ENCODE results near the gene RICTOR.
"Not testable (repeated sequence)": the region's sequence is repeated elsewhere in the genome, so short reads cannot be mapped to it uniquely, and the experiment has no call there.

The RICTOR gene

DNA sequence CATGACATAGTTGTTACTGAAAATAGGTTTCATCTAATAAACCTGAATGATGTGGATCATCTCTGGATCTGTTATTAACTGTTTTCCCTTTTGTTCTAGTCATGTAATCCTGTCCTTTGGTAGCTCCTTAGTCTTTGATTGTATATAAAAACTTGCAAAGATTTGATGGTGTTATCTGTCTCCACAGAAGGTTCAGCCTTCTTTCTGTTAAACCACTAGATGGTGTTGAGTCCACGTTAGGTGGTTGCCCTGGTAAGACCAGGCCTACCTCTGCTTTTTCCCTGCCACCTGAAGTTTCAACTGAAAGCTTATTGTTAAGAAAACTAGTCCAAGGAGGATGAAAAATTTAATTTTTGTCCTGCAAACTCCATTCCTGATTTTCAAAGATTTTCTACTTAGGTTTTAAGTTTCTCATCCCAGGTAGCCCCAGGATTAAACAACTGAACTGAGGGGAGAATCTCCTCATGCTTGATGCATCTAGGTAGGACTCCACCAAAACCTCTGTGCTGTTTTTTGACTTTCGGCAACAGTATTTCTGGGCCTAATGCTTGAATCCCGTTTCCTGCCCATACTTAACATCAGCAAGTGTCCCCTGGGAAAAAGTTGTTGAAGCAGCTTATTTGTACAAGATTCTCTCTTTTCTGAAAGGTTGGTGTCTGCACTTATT lies 68.5 kb downstream of the RICTOR start:
- no peak for DNase-seq

DNA sequence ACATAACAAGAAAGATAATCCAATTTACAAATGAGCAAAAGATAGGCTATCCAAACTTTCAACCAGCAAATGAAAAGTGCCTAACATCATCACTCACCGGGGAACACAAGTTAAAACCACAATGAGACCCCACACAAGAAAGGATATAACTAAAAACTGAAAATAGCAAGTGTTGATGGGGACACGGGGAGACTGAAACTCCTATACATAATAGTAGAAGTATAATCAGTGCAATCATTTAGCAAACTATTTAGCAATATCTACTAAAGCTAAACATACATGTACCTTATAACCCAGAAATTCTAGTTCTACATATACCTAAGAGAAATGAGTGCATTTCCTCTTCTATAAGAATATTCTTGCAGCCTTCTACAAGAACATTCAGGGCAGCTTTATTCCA lies 72.5 kb downstream of the RICTOR start:
- no peak for DNase-seq

DNA sequence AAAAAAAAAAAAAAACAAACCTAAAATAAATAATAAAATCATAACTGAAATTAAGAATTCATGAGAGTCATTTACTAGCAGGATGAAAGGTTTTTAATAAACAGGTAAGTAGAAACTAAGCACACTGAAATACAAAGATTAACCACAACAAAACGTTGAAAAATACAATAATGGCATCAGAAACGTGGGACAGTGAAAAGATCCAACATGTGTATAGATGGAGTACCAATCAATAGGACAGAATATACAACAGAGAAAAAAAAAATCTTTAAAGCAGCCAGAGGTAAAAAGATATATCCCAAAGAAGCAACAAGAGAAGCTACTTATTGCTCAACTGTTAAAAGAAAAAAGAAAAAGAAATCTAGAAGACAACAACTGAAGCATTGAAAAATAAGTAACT lies 75.2 kb downstream of the RICTOR start:
- no peak for DNase-seq

DNA sequence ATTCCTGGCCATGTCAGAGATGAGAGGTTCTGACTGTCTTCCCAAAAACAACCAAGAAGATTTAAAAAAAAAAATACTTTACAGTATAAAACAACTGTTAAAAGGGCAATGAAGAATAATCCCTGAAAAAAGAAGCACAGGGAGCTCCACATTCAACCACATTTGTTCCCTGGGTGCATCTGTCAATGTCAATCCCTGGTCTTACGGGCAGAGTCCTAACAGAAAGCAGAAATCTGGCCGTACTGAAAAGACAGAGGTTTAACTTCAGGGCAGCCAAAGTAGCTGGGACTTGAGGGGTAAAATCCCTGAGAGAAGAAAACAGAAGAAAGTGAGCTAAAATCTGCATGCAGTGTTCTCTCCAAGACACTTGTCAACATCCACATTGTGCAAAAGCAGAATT lies 76.6 kb downstream of the RICTOR start:
- DNase-seq = no peak

DNA sequence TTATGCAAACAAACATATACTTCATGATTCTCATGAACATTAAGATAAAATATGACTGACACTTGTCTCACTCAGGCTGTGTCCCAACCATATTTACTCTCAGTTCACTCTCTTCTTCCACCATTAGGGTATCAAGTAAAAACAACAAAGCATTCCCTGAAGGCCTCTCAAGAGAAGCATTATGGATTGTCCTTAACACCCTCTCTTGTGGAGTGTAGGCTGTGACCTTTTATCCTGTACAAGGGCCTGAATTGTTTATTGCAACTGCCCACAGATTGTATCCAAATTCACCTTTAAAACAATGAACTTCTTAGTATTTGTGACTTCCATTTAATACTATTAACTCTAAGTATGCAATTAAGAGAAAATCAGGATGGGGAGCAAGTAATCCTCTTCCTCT lies 78.1 kb downstream of the RICTOR start:
- no peak for DNase-seq

DNA sequence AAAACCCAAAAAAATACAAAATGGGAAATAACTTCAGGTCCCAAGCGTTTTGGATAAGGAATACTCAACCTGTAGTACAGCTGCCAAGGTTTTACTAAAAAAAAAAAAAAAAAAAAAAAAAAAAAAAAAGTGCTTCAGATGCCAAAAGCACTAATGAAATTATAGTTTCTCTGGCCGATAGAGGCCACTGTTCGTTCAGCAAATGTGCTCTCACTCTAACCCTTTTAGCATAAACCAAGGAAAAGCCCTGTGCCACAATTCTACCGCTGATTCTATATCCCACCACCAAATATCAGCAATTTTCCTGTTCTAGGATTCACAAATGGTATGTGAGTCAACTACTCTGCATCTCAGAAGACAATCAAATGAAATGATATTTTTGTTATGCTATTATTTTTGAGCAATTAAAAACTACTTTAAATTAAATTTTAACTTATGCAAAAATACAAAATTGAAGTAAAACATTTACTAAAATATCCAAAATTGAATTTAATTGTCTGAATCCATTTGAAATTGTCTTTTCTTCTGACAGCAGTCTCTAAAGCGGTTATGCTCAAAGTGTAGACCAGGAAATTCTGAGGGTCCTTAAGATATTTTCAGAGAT lies 79.8 kb downstream of the RICTOR start:
- DNase-seq = no peak

DNA sequence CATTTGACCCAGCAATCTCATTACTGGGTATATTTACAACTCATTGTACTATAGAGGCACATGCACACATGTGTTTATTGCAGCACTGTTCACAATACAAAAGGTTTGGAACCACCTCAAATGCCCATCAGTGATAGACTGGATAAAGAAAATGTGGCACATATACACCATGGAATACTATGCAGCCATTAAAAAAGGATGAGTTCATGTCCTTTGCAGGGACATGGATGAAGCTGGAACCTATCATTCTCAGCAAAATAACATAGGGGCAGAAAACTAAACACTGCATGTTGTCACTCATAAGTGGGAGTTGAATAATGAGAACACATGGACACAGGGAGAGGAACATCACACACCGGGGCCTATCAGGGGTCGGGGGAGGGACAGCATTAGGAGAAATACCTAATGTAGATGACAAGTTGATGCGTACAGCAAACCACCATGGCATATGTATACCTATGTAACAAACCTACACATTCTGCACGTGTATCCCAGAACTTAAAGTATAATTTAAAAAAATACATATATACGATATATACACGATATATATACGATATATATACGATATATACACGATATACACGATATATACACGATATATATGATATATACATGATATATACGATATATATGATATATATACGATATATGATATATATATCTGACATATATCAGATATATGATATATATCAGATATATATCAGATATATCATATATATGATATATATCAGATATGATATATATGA lies 84.1 kb downstream of the RICTOR start:
- DNase-seq = not testable (repeated sequence)

DNA sequence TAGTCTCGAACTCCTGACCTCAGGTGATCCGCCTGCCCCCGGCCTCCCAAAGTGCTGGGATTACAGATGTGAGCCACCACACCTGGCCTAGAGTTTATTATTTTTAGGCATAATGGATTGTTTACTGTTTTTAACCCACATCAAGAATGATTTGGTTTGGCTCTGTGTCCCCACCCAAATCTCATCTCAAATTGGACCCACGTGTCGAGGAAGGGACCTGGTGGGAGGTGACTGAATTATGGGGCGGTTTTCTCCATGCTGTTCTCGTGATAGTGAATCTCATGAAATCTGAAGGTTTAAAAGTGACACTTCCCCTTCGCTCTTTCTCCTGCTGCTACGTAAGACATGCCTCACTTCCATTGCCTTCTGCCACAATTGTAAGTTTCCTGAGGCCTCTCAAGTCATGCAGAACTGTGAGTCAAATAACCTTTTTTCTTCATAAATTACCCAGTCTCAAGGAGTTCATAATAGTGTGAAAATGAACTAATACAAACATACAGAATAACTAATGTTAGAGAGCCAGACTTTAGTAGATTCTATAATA lies 88.2 kb downstream of the RICTOR start:
- DNase-seq = no peak

DNA sequence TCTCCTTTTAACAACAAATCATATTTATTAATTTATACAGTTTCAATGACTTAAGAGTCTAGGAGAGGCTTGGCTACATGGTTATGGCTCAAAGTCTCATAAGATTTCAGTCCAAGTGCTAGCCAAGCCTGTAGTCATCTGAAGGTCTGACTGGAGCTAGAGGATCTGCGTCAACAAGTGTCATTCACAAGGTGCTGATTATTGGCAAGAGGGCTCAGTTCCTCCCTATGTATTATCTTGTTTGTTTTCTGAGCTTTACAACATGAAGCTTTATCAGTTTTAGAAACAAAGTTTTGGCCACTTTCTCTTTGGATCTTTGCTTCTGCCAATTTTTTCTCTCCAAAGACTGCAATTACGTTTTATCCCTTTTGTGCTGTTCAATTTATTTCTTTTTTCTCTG lies 94.7 kb downstream of the RICTOR start:
- DNase-seq = no peak

DNA sequence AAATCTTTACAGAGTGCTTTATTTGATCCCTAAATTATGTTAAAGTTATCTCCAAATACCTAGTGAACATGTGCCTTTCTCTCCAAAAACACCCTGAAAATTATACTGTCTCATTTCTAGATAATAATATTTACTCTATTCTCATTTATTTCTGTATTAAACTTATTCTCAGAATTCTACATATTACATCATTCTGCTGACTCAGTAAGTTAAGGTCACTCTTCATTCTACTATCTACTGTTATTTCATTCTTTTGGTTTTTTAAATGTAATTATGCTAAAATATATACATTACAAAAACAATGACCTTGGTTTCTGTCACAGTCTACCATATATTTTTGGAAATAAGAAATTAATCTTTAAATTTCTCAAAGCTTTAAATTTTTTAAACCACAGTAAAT lies 96.2 kb downstream of the RICTOR start:
- no peak for DNase-seq

DNA sequence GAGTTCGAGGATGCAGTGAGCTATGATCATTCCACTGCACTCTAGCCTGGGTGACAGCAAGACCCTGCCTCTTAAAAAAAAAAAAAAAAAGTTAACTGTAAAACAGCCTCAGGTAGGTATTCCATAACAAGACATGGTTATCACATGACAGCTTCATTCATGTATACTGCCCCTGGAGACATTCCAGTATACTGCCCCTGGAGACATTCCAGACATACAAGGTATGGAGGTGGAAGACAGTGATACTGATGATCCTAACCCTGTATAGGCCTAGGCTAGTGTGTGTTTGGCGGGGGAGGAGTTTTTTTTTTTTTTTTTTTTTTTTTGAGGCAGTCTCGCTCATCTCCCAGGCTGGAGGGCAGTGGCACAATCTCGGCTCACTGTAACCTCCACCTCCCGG lies 105.5 kb downstream of the RICTOR start:
- DNase-seq = no peak

DNA sequence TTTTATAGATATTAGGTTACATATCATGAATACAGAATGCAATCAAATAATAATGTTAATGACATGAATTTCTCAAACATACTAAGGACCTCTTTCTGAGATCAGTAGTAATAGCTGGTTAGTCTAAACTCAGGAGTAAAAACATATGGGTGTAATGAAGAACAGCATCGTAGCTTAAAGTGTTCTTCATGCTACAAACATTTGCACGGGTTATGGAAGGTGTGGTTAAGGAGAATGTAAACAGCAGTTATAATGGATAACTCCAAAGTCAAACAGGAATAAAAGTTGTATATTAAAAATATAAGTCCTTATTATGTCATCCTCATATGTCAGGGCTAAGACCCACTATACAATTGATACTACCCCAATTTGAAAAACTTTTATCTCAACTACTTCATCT lies 112.5 kb downstream of the RICTOR start:
- no peak for DNase-seq

DNA sequence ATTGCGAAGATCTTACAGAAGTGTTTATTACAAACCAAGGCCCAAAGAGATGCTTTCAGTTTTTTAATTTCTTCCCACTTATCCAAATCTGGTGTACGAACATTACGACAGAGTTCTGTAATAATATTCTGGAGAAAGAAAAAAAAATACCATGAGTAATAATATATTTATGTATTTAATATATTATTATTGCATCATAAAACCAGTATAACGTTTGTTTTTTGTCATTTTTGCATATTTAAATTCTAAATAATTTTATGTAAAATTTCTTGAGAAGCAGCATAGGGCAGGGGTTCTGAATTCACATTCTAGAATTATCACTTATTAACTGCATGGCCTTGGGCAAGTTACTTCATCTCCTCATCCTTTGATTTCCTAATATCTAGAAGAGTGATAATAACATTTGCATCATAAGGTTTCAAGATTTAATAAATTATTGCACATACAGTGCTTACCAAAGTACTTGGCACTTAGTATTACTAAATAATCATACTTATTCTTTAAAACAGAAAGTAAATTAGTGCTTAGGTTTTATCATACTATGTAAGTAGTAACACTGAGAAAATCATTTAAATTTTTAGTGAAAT lies 120.7 kb downstream of the RICTOR start:
- no peak for DNase-seq

DNA sequence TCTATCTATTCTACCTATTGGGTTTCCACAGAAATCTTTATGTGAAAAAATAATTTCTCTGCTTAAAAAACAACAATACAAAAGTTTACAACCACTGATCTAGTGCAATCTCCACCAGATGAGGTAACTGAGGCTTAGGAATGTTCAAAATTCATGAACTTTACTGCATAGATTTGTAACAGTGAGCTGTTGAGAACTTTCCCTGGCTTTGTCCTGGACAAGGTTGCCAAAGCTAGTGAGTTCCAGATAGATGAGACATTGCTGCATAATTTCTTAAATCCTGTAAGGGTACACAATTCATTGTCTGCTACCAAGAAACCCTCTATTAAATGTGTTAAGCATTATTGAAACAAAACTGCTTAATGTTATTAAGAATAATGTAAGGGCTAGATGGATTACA lies 125.7 kb downstream of the RICTOR start:
- DNase-seq = no peak

DNA sequence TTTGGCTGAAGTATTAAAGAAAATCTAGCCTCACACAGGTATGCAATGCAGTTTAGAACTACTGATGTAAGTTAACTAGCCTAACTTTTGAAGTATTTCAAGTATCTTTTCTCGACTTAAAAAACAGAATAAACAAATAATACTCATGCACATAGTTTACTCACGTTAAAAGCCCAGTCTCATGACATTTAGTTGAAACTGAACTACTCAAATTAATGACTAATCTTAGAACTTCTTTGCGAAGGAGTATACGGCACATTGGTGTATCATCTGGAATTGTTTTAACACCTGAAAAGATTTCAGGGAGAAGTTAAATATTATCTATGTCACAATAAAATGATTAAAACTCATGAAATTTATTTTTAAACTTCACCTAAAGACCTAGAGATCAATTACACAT lies 129.9 kb downstream of the RICTOR start:
- DNase-seq = no peak

DNA sequence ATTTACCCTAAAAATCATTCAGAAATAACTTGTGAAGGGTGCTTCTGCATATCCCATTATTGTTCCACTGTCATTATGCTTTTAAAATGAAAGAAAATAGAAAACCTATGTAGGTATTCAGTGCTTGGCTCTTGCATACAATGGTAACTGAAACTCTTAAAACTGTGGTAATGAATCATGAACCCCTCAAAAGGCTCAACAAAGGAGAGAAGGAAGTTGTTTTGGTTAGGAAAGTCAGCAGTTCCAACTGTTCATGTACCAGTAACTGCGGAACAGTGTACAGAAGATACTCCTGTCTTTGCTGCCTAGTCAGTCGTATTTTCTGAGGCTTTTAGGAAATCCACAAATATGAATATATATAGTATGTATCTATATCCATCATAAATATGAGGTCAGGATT lies 132.3 kb downstream of the RICTOR start:
- no peak for DNase-seq

DNA sequence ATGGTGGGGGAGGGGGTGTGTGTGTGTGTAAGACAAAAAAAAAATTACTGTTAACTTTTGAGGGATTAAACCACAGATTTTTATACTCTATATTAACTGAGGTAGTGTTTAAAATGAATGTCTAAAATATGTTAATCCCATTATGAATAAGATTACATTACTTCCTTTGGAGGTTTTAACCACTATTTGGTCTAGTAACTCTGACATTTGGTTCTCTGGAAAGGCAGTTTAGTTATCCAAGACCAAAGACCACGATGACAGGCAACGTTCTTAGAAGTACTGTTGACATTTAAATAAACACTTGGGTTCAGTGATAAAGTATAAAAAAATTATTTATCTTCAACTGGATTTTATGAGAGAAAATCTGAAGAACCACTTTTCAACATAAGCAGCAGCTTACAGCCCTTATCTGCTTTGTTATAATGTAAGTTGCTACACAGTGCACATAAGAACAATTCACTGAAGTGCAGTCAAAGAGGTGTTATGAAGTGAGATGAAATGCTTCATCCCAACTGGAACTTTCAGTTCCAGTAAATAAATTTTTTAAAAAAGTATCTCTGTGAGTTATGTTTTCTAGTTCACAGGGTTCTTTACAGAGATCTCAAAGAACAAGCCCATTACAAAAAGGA lies 133.9 kb downstream of the RICTOR start:
- no peak for DNase-seq

DNA sequence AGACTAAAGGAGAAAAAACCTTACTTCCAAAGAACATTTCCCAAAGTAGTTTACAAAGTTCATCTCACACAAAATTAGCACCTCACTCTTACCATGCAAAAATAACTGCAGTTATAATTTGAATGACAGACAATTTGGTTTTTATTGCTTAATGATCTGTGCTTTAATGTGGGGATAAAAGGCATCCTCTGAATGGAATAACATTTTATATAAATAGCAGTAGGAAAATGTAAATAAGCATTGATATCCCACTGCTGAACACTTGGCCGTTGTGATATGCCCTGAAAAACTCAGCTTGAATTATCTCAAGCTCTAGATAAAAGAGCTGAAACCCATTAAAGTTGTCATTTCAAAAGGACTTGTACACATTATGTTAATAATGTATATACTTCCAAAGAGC lies 135.2 kb downstream of the RICTOR start:
- DNase-seq = no peak

DNA sequence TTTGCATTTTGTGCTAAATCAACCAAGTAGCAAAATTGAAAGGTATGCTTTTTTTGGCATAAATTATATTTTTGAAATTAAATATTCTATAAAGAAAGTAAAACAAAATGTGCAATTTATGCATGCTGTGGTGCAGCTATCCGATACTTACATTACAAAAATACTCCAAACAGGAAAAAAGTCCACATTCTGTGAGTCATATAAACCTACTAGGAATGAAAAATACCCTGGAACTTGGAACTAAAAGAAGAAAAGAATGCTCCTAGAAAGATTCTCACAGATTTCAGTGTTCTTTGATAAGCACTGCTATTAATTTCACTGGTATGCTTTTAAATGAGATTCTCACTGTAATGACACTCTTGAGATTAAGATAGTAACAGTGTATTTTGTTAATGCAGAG lies 135.8 kb downstream of the RICTOR start:
- no peak for DNase-seq

DNA sequence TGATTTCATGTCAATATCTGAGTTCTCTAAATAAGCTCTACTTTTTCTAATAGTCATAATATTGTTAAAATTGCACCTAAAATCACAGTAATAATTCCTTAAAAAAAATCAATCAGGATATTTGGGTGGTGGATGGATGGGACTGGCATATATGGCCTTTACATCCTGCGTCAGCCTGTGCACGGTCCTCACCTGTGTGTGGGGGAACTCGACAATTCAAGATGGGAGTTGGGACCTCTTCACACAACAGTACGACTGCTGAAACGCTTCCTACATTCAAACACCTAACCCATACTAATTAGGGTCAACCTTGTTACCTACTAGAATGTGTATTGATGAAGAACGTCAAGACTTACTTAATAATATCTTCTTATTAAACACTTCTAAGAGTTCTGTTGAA lies 137.9 kb downstream of the RICTOR start:
- DNase-seq = no peak

DNA sequence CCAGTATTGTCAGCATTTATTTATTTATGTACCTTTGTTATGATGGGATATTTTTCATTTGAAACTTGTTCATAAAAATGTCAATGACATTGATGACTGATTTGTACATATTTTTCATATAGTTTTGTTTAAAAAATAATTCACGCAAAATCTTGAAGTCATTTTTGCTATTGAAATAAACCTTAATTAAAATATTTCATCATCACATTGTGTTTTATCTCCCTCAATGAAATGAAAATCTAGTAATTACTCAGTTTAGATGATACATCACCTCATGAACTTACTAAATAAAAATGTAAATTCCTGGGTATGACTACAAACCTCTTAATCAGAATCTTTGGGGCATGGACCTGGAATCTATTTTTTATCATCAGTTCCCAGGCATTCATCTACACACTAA lies 138.8 kb downstream of the RICTOR start:
- DNase-seq = no peak

DNA sequence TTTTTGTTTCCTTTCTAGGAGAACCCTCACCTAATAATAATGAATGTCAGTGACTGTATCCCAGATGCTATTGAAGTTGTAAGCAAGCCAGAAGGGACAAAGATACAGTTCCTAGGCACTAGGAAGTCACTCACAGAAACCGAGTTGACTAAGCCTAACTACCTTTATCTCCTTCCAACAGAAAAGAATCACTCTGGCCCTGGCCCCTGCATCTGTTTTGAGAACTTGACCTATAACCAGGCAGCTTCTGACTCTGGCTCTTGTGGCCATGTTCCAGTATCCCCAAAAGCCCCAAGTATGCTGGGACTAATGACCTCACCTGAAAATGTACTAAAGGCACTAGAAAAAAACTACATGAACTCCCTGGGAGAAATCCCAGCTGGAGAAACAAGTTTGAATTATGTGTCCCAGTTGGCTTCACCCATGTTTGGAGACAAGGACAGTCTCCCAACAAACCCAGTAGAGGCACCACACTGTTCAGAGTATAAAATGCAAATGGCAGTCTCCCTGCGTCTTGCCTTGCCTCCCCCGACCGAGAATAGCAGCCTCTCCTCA lies 141.3 kb downstream of the RICTOR start:
- no peak for DNase-seq

DNA sequence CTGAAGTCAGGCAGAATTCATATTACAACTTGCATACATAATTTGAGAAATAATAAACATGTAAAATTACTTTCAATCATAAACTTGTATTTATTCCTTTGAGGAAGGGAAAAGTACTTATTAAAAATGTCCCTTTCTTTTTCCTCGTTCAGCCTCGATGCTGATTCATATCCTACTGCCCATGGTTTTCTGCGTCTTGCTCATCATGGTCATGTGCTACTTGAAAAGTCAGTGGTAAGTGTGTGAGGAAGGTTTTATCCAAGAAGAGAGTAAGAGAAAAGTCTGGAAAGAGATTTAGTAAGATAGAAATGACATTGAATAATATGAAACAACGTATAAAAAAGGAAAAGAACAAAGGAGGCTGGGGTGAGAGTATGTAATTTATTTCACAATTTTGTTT lies 142.5 kb downstream of the RICTOR start:
- no peak for DNase-seq
